Rectal smooth muscle tissue (tissue), 1 donor: Measurements from ENCODE around the gene CCNF.
"Not testable (repeated sequence)": the region's sequence is repeated elsewhere in the genome, so short reads cannot be mapped to it uniquely, and the experiment has no call there.

Experiments used
- H3K27ac ChIP-seq: one replicate; pipeline ENCODE4 v1.7.0; 2013; ENCODE audit warnings: low read depth, low read length, inconsistent platforms
- H3K27me3 ChIP-seq: one replicate; pipeline ENCODE4 v1.7.0; 2013; ENCODE audit warnings: low read length; ENCODE audit not compliant: control insufficient read depth, insufficient read depth
- H3K36me3 ChIP-seq: one replicate; pipeline ENCODE4 v1.7.0; 2013; ENCODE audit warnings: low read length; ENCODE audit not compliant: control insufficient read depth, insufficient read depth
- H3K4me1 ChIP-seq: one replicate; pipeline ENCODE4 v1.7.0; 2013; ENCODE audit warnings: low read length; ENCODE audit not compliant: control insufficient read depth, insufficient read depth
- H3K4me3 ChIP-seq: one replicate; pipeline ENCODE4 v1.7.0; 2013; ENCODE audit warnings: low read length
- H3K9ac ChIP-seq: one replicate; pipeline ENCODE4 v1.7.0; 2013; ENCODE audit warnings: low read length

The CCNF gene

GRCh38 chr16:2429034-2429770 lies at the start of gene CCNF:
Gene CCNF, plus strand, starts transcription at chr16:2429447. Its CDS starts 35 bp downstream, at chr16:2429482.
- peak within 1 kb of the TSS; percentile 58 for H3K27ac ChIP-seq
- no peaks in the 10 kb centered on the region for H3K4me1 ChIP-seq
- peak within 1 kb of the TSS; percentile 80 for H3K4me3 ChIP-seq
- H3K27me3 ChIP-seq: no peaks in the 10 kb centered on the region
- H3K36me3 ChIP-seq: peaks cover 4% of the 10 kb centered on the region
- H3K9ac ChIP-seq: peak within 1 kb of the TSS; percentile 34

GRCh38 chr16:2383501-2383900 lies 45.7 kb upstream of the CCNF start:
- H3K4me1 ChIP-seq: no peaks in the 10 kb centered on the region
- no peak overlapping the region for H3K4me3 ChIP-seq
- H3K36me3 ChIP-seq: no peaks in the 10 kb centered on the region
- H3K9ac ChIP-seq: no peak overlapping the region
- H3K27ac ChIP-seq: no peak overlapping the region
- no peaks in the 10 kb centered on the region for H3K27me3 ChIP-seq

GRCh38 chr16:2384426-2384825 lies 44.8 kb upstream of the CCNF start:
- no peak overlapping the region for H3K27ac ChIP-seq
- H3K4me1 ChIP-seq: no peaks in the 10 kb centered on the region
- H3K36me3 ChIP-seq: no peaks in the 10 kb centered on the region
- H3K27me3 ChIP-seq: no peaks in the 10 kb centered on the region
- H3K9ac ChIP-seq: no peak overlapping the region
- no peak overlapping the region for H3K4me3 ChIP-seq

GRCh38 chr16:2385190-2385836 lies 43.9 kb upstream of the CCNF start:
- H3K27ac ChIP-seq: no peak overlapping the region
- no peaks in the 10 kb centered on the region for H3K4me1 ChIP-seq
- H3K9ac ChIP-seq: no peak overlapping the region
- no peaks in the 10 kb centered on the region for H3K36me3 ChIP-seq
- H3K4me3 ChIP-seq: no peak overlapping the region
- H3K27me3 ChIP-seq: no peaks in the 10 kb centered on the region

- H3K27me3 ChIP-seq, H3K27ac ChIP-seq, H3K9ac ChIP-seq, H3K4me1 ChIP-seq, H3K4me3 ChIP-seq, H3K36me3 ChIP-seq: not testable (repeated sequence)
Observed at GRCh38 chr16:2385982-2386381, 43.3 kb upstream of the CCNF start.

GRCh38 chr16:2386990-2387389 lies 42.3 kb upstream of the CCNF start:
- Histone ChIP-seq H3K27ac (no peak overlapping the region), H3K9ac (no peak overlapping the region), H3K27me3 (no peaks in the 10 kb centered on the region), H3K4me1 (no peaks in the 10 kb centered on the region), H3K36me3 (no peaks in the 10 kb centered on the region), H3K4me3 (no peak overlapping the region)

GRCh38 chr16:2388139-2388874 lies 40.9 kb upstream of the CCNF start:
- no peak overlapping the region for H3K9ac ChIP-seq
- no peak overlapping the region for H3K4me3 ChIP-seq
- H3K36me3 ChIP-seq: no peaks in the 10 kb centered on the region
- H3K27me3 ChIP-seq: no peaks in the 10 kb centered on the region
- no peaks in the 10 kb centered on the region for H3K4me1 ChIP-seq
- H3K27ac ChIP-seq: no peak overlapping the region

GRCh38 chr16:2388875-2389433 lies 40.3 kb upstream of the CCNF start:
- no peak overlapping the region for H3K27ac ChIP-seq
- no peaks in the 10 kb centered on the region for H3K4me1 ChIP-seq
- no peak overlapping the region for H3K9ac ChIP-seq
- no peak overlapping the region for H3K4me3 ChIP-seq
- no peaks in the 10 kb centered on the region for H3K27me3 ChIP-seq
- no peaks in the 10 kb centered on the region for H3K36me3 ChIP-seq

GRCh38 chr16:2392025-2392424 lies 37.2 kb upstream of the CCNF start:
- H3K4me3 ChIP-seq: no peak overlapping the region
- no peaks in the 10 kb centered on the region for H3K27me3 ChIP-seq
- H3K4me1 ChIP-seq: no peaks in the 10 kb centered on the region
- no peaks in the 10 kb centered on the region for H3K36me3 ChIP-seq
- H3K27ac ChIP-seq: no peak overlapping the region
- H3K9ac ChIP-seq: no peak overlapping the region

GRCh38 chr16:2398520-2398919 lies 30.7 kb upstream of the CCNF start:
- no peaks in the 10 kb centered on the region for H3K36me3 ChIP-seq
- H3K27me3 ChIP-seq: no peaks in the 10 kb centered on the region
- H3K9ac ChIP-seq: no peak overlapping the region
- no peaks in the 10 kb centered on the region for H3K4me1 ChIP-seq
- H3K27ac ChIP-seq: no peak overlapping the region
- no peak overlapping the region for H3K4me3 ChIP-seq

- Histone ChIP-seq H3K27ac (no peak overlapping the region), H3K4me1 (no peaks in the 10 kb centered on the region), H3K9ac (no peak overlapping the region), H3K27me3 (no peaks in the 10 kb centered on the region), H3K4me3 (no peak overlapping the region), H3K36me3 (no peaks in the 10 kb centered on the region)
Observed at GRCh38 chr16:2404099-2404498, 25.1 kb upstream of the CCNF start.

- Histone ChIP-seq H3K27ac (no peak overlapping the region), H3K36me3 (no peaks in the 10 kb centered on the region), H3K27me3 (no peaks in the 10 kb centered on the region), H3K4me1 (no peaks in the 10 kb centered on the region), H3K9ac (no peak overlapping the region), H3K4me3 (no peak overlapping the region)
Observed at GRCh38 chr16:2415085-2415484, 14.2 kb upstream of the CCNF start.
